Measurements from ENCODE around the gene GLIS1.

The GLIS1 gene

DNA sequence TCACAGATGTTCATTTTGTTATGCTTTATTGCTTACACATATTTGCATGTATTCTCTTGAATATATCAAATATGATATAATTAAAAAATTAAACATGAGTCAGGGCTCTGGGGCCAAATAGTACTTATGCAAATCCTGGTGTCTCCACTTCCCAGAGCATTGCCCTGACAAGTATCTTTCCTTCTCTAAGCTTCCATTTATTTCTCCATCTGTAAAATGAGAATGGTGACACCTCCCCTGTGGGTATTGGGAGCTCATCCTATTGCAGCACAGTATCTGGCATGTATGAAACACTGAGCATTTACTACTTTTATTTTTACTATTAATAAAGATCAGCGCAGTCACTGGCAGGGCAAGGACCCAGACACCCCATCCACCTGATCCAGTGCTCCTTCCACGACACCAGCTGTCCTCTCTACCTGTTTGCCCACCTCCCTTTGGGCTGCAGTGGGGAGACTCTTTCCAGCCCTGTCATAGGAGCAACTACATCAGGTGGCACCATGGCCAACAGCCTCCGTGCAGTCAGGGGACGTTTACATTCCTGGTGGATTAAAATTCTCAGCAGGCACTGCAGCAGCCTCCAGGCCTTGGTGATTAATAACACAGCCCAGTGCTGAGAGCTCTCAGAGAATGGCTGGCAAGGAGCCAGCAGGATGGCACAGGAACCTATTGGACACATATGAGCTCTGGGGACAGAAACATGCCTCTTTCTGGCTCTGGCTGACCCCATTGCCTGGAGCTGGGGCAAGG lies 166.7 kb downstream of the GLIS1 start:
- Histone ChIP-seq H3K9me2 (replicated peaks; ENCODE audit: control insufficient read depth, low read length) (no peaks in the 10 kb centered on the region), H3K79me2 (ENCODE audit: control insufficient read depth, low read length) (no peaks in the 10 kb centered on the region), H3K27ac (ENCODE audit: low read depth, low read length) (no peak overlapping the region), H3F3A (ENCODE audit: control insufficient read depth, insufficient read depth) (no peaks in the 10 kb centered on the region), H3K4me2 (ENCODE audit: low read length) (no peak overlapping the region), H3K4me1 (ENCODE audit: control insufficient read depth, low read length) (no peaks in the 10 kb centered on the region), H4K20me1 (ENCODE audit: control insufficient read depth, insufficient read depth, low read depth, low read length) (no peaks in the 10 kb centered on the region), H3K4me3 (ENCODE audit: low read length) (no peak overlapping the region), H3K27me3 (ENCODE audit: control insufficient read depth, low read length) (peaks cover 10% of the 10 kb centered on the region), H3K36me3 (ENCODE audit: control insufficient read depth, low read length) (no peaks in the 10 kb centered on the region), H3K9me3 (ENCODE audit: control insufficient read depth, insufficient read depth, low read length) (no peaks in the 10 kb centered on the region)
- no peak for TF ChIP-seq EZH2phosphoT487 (IDR thresholded peaks at IDR 0.05; ENCODE audit: borderline replicate concordance, low read length)
- TF ChIP-seq, protein P1, sequence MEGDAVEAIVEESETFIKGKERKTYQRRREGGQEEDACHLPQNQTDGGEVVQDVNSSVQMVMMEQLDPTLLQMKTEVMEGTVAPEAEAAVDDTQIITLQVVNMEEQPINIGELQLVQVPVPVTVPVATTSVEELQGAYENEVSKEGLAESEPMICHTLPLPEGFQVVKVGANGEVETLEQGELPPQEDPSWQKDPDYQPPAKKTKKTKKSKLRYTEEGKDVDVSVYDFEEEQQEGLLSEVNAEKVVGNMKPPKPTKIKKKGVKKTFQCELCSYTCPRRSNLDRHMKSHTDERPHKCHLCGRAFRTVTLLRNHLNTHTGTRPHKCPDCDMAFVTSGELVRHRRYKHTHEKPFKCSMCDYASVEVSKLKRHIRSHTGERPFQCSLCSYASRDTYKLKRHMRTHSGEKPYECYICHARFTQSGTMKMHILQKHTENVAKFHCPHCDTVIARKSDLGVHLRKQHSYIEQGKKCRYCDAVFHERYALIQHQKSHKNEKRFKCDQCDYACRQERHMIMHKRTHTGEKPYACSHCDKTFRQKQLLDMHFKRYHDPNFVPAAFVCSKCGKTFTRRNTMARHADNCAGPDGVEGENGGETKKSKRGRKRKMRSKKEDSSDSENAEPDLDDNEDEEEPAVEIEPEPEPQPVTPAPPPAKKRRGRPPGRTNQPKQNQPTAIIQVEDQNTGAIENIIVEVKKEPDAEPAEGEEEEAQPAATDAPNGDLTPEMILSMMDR (IDR thresholded peaks at IDR 0.05; ENCODE audit: low read depth, low read length, poor library complexity, severe bottlenecking) = no peak

DNA sequence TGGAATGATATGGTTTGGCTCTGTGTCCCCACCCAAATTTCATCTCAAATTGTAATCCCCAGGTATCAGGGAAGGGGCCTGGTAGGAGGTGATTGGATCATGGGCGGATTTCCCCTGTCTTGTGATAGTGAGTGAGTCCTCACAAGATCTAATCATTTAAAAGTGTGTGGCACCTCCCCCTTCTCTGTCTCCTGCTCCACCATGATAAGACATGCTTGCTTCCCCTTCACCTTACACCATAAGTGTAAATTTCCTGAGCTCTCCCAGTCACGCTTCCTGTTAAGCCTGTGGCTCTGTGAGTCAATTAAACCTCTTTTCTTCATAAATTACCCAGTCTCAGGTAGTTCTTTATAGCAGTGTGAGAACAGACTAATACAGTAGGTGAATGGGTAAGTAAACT lies 170.4 kb downstream of the GLIS1 start:
- no peak for TF ChIP-seq EZH2phosphoT487 (IDR thresholded peaks at IDR 0.05; ENCODE audit: borderline replicate concordance, low read length)
- H3K9me3 ChIP-seq (ENCODE audit: control insufficient read depth, insufficient read depth, low read length) = no peaks in the 10 kb centered on the region
- no peak overlapping the region for H3K27ac ChIP-seq (ENCODE audit: low read depth, low read length)
- no peaks in the 10 kb centered on the region for H3K36me3 ChIP-seq (ENCODE audit: control insufficient read depth, low read length)
- no peaks in the 10 kb centered on the region for H3K4me1 ChIP-seq (ENCODE audit: control insufficient read depth, low read length)
- no peaks in the 10 kb centered on the region for H3F3A ChIP-seq (ENCODE audit: control insufficient read depth, insufficient read depth)
- H3K9me2 ChIP-seq (replicated peaks; ENCODE audit: control insufficient read depth, low read length) = no peaks in the 10 kb centered on the region
- no peak overlapping the region for H3K4me3 ChIP-seq (ENCODE audit: low read length)
- H4K20me1 ChIP-seq (ENCODE audit: control insufficient read depth, insufficient read depth, low read depth, low read length) = no peaks in the 10 kb centered on the region
- H3K4me2 ChIP-seq (ENCODE audit: low read length) = no peak overlapping the region
- no peaks in the 10 kb centered on the region for H3K79me2 ChIP-seq (ENCODE audit: control insufficient read depth, low read length)
- H3K27me3 ChIP-seq (ENCODE audit: control insufficient read depth, low read length) = peaks cover 7% of the 10 kb centered on the region

DNA sequence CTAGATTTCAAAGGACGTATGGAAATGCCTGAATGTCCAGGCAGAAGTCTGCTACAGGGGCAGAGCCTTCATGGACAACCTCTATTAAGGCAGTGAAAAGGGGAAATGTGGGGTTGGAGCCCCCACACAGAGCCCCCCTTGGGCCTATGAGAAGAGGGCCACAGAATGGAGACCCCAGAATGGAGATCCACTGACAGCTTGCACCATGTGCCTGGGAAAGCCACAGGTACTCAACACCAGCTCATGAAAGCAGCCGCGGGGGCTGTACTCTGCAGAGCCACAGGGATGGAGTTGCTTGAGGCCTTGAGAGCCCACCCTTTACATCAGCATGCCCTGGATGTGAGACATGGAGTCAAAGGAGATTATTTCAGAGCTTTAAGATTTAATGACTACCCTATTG lies 171.1 kb downstream of the GLIS1 start:
- Histone ChIP-seq H3K4me1 (ENCODE audit: control insufficient read depth, low read length) (no peaks in the 10 kb centered on the region), H3K36me3 (ENCODE audit: control insufficient read depth, low read length) (no peaks in the 10 kb centered on the region), H3K27me3 (ENCODE audit: control insufficient read depth, low read length) (peaks cover 9% of the 10 kb centered on the region)

DNA sequence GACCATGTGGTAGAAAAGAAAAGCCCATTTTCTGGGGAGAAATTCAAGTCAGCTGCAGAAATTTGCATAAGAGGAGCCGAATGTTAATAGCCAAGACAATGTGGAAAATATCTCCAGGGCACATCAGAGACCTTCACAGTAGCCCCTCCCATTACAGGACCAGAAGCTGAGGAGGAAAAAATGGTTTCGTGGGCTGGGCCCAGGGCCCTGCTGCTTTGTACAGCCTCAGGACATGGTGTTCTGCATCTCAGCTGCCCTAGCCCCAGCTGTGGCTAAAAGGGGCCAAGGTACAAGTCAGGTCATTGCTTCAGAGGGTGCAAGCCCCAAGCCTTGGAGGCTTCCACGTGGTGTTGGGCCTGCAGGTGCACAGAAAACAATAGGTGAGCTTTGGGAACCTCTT lies 171.5 kb downstream of the GLIS1 start:
- no peaks in the 10 kb centered on the region for H3K79me2 ChIP-seq (ENCODE audit: control insufficient read depth, low read length)
- TF ChIP-seq, protein P1 (IDR thresholded peaks at IDR 0.05; ENCODE audit: low read depth, low read length, poor library complexity, severe bottlenecking) = no peak
- H3K36me3 ChIP-seq (ENCODE audit: control insufficient read depth, low read length) = no peaks in the 10 kb centered on the region
- H3K4me3 ChIP-seq (ENCODE audit: low read length) = no peak overlapping the region
- no peaks in the 10 kb centered on the region for H3K4me1 ChIP-seq (ENCODE audit: control insufficient read depth, low read length)
- no peaks in the 10 kb centered on the region for H3K9me3 ChIP-seq (ENCODE audit: control insufficient read depth, insufficient read depth, low read length)
- H4K20me1 ChIP-seq (ENCODE audit: control insufficient read depth, insufficient read depth, low read depth, low read length) = no peaks in the 10 kb centered on the region
- H3K4me2 ChIP-seq (ENCODE audit: low read length) = no peak overlapping the region
- no peaks in the 10 kb centered on the region for H3F3A ChIP-seq (ENCODE audit: control insufficient read depth, insufficient read depth)
- no peak overlapping the region for H3K27ac ChIP-seq (ENCODE audit: low read depth, low read length)
- H3K9me2 ChIP-seq (replicated peaks; ENCODE audit: control insufficient read depth, low read length) = no peaks in the 10 kb centered on the region
- peaks cover 14% of the 10 kb centered on the region for H3K27me3 ChIP-seq (ENCODE audit: control insufficient read depth, low read length)

More for the DNA sequence above, 171.1 kb downstream of the GLIS1 start:
- no peak for TF ChIP-seq EZH2phosphoT487 (IDR thresholded peaks at IDR 0.05; ENCODE audit: borderline replicate concordance, low read length)
- TF ChIP-seq, protein P1 (IDR thresholded peaks at IDR 0.05; ENCODE audit: low read depth, low read length, poor library complexity, severe bottlenecking) = no peak
- no peaks in the 10 kb centered on the region for H3K79me2 ChIP-seq (ENCODE audit: control insufficient read depth, low read length)
- H3K9me2 ChIP-seq (replicated peaks; ENCODE audit: control insufficient read depth, low read length) = no peaks in the 10 kb centered on the region
- no peaks in the 10 kb centered on the region for H3F3A ChIP-seq (ENCODE audit: control insufficient read depth, insufficient read depth)
- H3K4me2 ChIP-seq (ENCODE audit: low read length) = no peak overlapping the region
- H3K9me3 ChIP-seq (ENCODE audit: control insufficient read depth, insufficient read depth, low read length) = no peaks in the 10 kb centered on the region
- no peak overlapping the region for H3K27ac ChIP-seq (ENCODE audit: low read depth, low read length)
- no peaks in the 10 kb centered on the region for H4K20me1 ChIP-seq (ENCODE audit: control insufficient read depth, insufficient read depth, low read depth, low read length)
- no peak overlapping the region for H3K4me3 ChIP-seq (ENCODE audit: low read length)

Data from DOHH2 (cell line).